ENCODE data around the gene MLPH.
A peak's percentile ranks its signal among the peaks of the same experiment; 100 is the strongest.

The MLPH gene

GRCh38 chr2:237498341-237498740 lies 11.3 kb downstream of the MLPH start:
- DNase-seq (ENCODE audit: low read depth in 2 of 2), result no peak

GRCh38 chr2:237500681-237501424 lies 13.8 kb downstream of the MLPH start:
- DNase-seq (ENCODE audit: low read depth in 2 of 2), result no peak

GRCh38 chr2:237501892-237502513 lies 15.0 kb downstream of the MLPH start:
- DNase-seq (ENCODE audit: low read depth in 2 of 2), result no peak

- no peak for DNase-seq (ENCODE audit: low read depth in 2 of 2)
Observed at GRCh38 chr2:237503201-237503600, 16.1 kb downstream of the MLPH start.

GRCh38 chr2:237505188-237505939 lies 18.3 kb downstream of the MLPH start:
- DNase-seq (ENCODE audit: low read depth in 2 of 2), result no peak

- no peak for DNase-seq (ENCODE audit: low read depth in 2 of 2)
Observed at GRCh38 chr2:237507512-237507911, 20.5 kb downstream of the MLPH start.

- DNase-seq (ENCODE audit: low read depth in 2 of 2), result no peak
Observed at GRCh38 chr2:237508361-237508760, 21.3 kb downstream of the MLPH start.

- DNase-seq (ENCODE audit: low read depth in 2 of 2), result no peak
Observed at GRCh38 chr2:237509151-237509550, 22.1 kb downstream of the MLPH start.

- DNase-seq (ENCODE audit: low read depth in 2 of 2), result no peak
Observed at GRCh38 chr2:237509905-237510304, 22.9 kb downstream of the MLPH start.

GRCh38 chr2:237510502-237511217 lies 23.6 kb downstream of the MLPH start:
- no peak for DNase-seq (ENCODE audit: low read depth in 2 of 2)

GRCh38 chr2:237511433-237511832 lies 24.4 kb downstream of the MLPH start:
- DNase-seq (ENCODE audit: low read depth in 2 of 2), result no peak

- no peak for DNase-seq (ENCODE audit: low read depth in 2 of 2)
Observed at GRCh38 chr2:237511885-237512405, 24.9 kb downstream of the MLPH start.

GRCh38 chr2:237512774-237513466 lies 25.9 kb downstream of the MLPH start:
- DNase-seq (ENCODE audit: low read depth in 2 of 2), result peak; percentile 59 to 71

GRCh38 chr2:237513693-237514092 lies 26.6 kb downstream of the MLPH start:
- no peak for DNase-seq (ENCODE audit: low read depth in 2 of 2)

GRCh38 chr2:237514474-237515130 lies 27.6 kb downstream of the MLPH start:
- no peak for DNase-seq (ENCODE audit: low read depth in 2 of 2)

GRCh38 chr2:237515166-237515565 lies 28.1 kb downstream of the MLPH start:
- no peak for DNase-seq (ENCODE audit: low read depth in 2 of 2)

- no peak for DNase-seq (ENCODE audit: low read depth in 2 of 2)
Observed at GRCh38 chr2:237515621-237516275, 28.7 kb downstream of the MLPH start.

GRCh38 chr2:237517163-237517562 lies 30.1 kb downstream of the MLPH start:
- DNase-seq (ENCODE audit: low read depth in 2 of 2), result no peak

GRCh38 chr2:237517990-237518389 lies 30.9 kb downstream of the MLPH start:
- no peak for DNase-seq (ENCODE audit: low read depth in 2 of 2)
